Neutrophil (primary cell): ENCODE measurements around the gene GNB3.

ENCODE experiments used
- H3K27ac ChIP-seq: fragments of 200-600 bp; sonication (generic); 2 replicates; pipeline ENCODE4 v1.5.1; 2016; ENCODE audit warnings: mild to moderate bottlenecking, moderate library complexity
- H3K27me3 ChIP-seq: fragments of 200-600 bp; sonication (generic); 2 replicates; pipeline ENCODE4 v1.6.0; 2016; ENCODE audit warnings: mild to moderate bottlenecking
- H3K36me3 ChIP-seq: fragments of 200-600 bp; sonication (generic); 2 replicates; pipeline ENCODE4 v1.5.1; 2017
- H3K4me1 ChIP-seq, 2 experiments: fragments of 200-600 bp in 1 of 2; sonication (generic) in 1 of 2; 1 replicate in 1 of 2; 2 replicates in 1 of 2; pipeline versions ENCODE4 v1.5.1 to v1.6.1; 2013 to 2016; ENCODE audit warnings: low read depth in 1 of 2, low read length in 1 of 2, mild to moderate bottlenecking in 1 of 2, moderate library complexity in 1 of 2; ENCODE audit not compliant: control insufficient read depth in 1 of 2, insufficient read depth in 1 of 2
- H3K4me3 ChIP-seq, 2 experiments: fragments of 200-600 bp in 1 of 2; sonication (generic) in 1 of 2; 1 replicate in 1 of 2; 2 replicates in 1 of 2; pipeline ENCODE4 v1.5.1; 2013 to 2016; ENCODE audit warnings: low read depth in 1 of 2, low read length in 1 of 2, mild to moderate bottlenecking in 1 of 2, moderate library complexity in 1 of 2
- H3K9me3 ChIP-seq: fragments of 200-600 bp; sonication (generic); 2 replicates; pipeline ENCODE4 v1.5.1; 2016
- CTCF ChIP-seq: fragments of 200-600 bp; sonication (generic); IDR thresholded peaks from 2 replicates; pipeline ENCODE4 v1.5.1; 2016; ENCODE audit warnings: antibody characterized with exemption

Gene GNB3

GRCh38 chr12:6852651-6853354, 12.1 kb downstream of the GNB3 start:
- Histone ChIP-seq H3K9me3 (no peaks in the 10 kb centered on the region), H3K4me1 (peaks cover 25 to 33% of the 10 kb centered on the region in 2 experiments), H3K36me3 (peaks cover 13% of the 10 kb centered on the region), H3K27me3 (no peaks in the 10 kb centered on the region), H3K4me3 (peak overlapping the region; percentile 95 to 99), H3K27ac (peak overlapping the region; percentile 89)
- TF ChIP-seq CTCF: no peak

GRCh38 chr12:6853626-6854025, 12.9 kb downstream of the GNB3 start:
- H3K27me3 ChIP-seq: no peaks in the 10 kb centered on the region
- peaks cover 25 to 33% of the 10 kb centered on the region in 2 experiments for H3K4me1 ChIP-seq
- no peaks in the 10 kb centered on the region for H3K9me3 ChIP-seq
- H3K4me3 ChIP-seq: no peak overlapping the region
- peaks cover 21% of the 10 kb centered on the region for H3K36me3 ChIP-seq
- H3K27ac ChIP-seq: no peak overlapping the region
- no peak for TF ChIP-seq CTCF

- Histone ChIP-seq H3K36me3 (peaks cover 21% of the 10 kb centered on the region), H3K4me1 (peaks cover 25 to 33% of the 10 kb centered on the region in 2 experiments), H3K9me3 (no peaks in the 10 kb centered on the region), H3K4me3 (no peak overlapping the region), H3K27ac (no peak overlapping the region), H3K27me3 (no peaks in the 10 kb centered on the region)
- no peak for TF ChIP-seq CTCF
Measured at GRCh38 chr12:6854036-6854435, 13.3 kb downstream of the GNB3 start.

GRCh38 chr12:6855322-6855721, 14.6 kb downstream of the GNB3 start:
- H3K4me1 ChIP-seq: peaks cover 20 to 24% of the 10 kb centered on the region in 2 experiments
- peaks cover 22% of the 10 kb centered on the region for H3K36me3 ChIP-seq
- H3K4me3 ChIP-seq: no peak overlapping the region
- H3K27ac ChIP-seq: no peak overlapping the region
- TF ChIP-seq CTCF: no peak
- H3K9me3 ChIP-seq: no peaks in the 10 kb centered on the region
- no peaks in the 10 kb centered on the region for H3K27me3 ChIP-seq

GRCh38 chr12:6858799-6859198, 18.1 kb downstream of the GNB3 start:
- Histone ChIP-seq H3K27me3 (no peaks in the 10 kb centered on the region), H3K4me1 (no peaks in the 10 kb centered on the region), H3K36me3 (peaks cover 45% of the 10 kb centered on the region), H3K4me3 (no peak overlapping the region), H3K27ac (no peak overlapping the region), H3K9me3 (no peaks in the 10 kb centered on the region)
- no peak for TF ChIP-seq CTCF
